BLaER1 treated with 17β-estradiol and CSF1 and Interleukin-3, amounts not matched to agents 10 nM and 100 nM (cell line): ENCODE data around the gene DAZAP1.

Experiments used
- H3K27ac ChIP-seq, 11 experiments: shearing (Covaris generic); formaldehyde crosslinking; 2 replicates each; pipeline ENCODE4 v1.8.1; 2022
- H3K27me3 ChIP-seq, 11 experiments: shearing (Covaris generic); formaldehyde crosslinking; 2 replicates each; pipeline ENCODE4 v1.8.1; 2022
- H3K36me3 ChIP-seq, 11 experiments: shearing (Covaris generic); formaldehyde crosslinking; 2 replicates each; pipeline ENCODE4 v1.8.1; 2022
- H3K4me1 ChIP-seq, 10 experiments: shearing (Covaris generic); formaldehyde crosslinking; 2 replicates each; pipeline ENCODE4 v1.8.1; 2022
- H3K4me2 ChIP-seq, 11 experiments: shearing (Covaris generic); formaldehyde crosslinking; 2 replicates each; pipeline ENCODE4 v1.8.1; 2022
- H3K4me3 ChIP-seq, 10 experiments: shearing (Covaris generic); formaldehyde crosslinking; 2 replicates each; pipeline ENCODE4 v1.8.1; 2022
- H3K9ac ChIP-seq, 11 experiments: shearing (Covaris generic); formaldehyde crosslinking; 2 replicates each; pipeline ENCODE4 v1.8.1; 2022
- H3K9me3 ChIP-seq, 11 experiments: shearing (Covaris generic); formaldehyde crosslinking; replicated peaks in 1 of 11; 2 replicates each; pipeline ENCODE4 v1.8.1; 2022
- H4K20me1 ChIP-seq, 11 experiments: shearing (Covaris generic); formaldehyde crosslinking; 2 replicates each; pipeline ENCODE4 v1.8.1; 2022
- Cebpa-rat ChIP-seq, 11 experiments: shearing (Covaris generic); IDR thresholded peaks; 2 replicates each; pipeline ENCODE4 v1.8.1; 2022

Gene DAZAP1

GRCh38 chr19:1455002-1455335 lies 47.6 kb downstream of the DAZAP1 start:
- peaks cover 11 to 95% (median 61%) of the 10 kb centered on the region in 11 experiments; a peak in 20 of 22 replicates for H4K20me1 ChIP-seq
- peak overlapping the region; percentile 79 to 97 (median 87) for H3K4me2 ChIP-seq
- peak overlapping the region; percentile 23 to 54 (median 46); a peak in 15 of 20 replicates for H3K4me3 ChIP-seq
- 0 out of 22 replicates have a peak, but pooled peaks cover 0 to 7% (median 0%) of the 10 kb centered on the region in 11 experiments for H3K9me3 ChIP-seq
- peaks cover 0 to 4% (median under 1%) of the 10 kb centered on the region in 11 experiments; a peak in 7 of 22 replicates for H3K36me3 ChIP-seq
- peaks cover 58 to 88% (median 80%) of the 10 kb centered on the region in 11 experiments for H3K27me3 ChIP-seq
- H3K4me1 ChIP-seq: peaks cover 44 to 63% (median 52%) of the 10 kb centered on the region in 10 experiments
- peak overlapping the region in 8 of 11 experiments; percentile 39 to 82 (median 70); a peak in 14 of 22 replicates for H3K9ac ChIP-seq
- peak overlapping the region in 8 of 11 experiments; percentile 54 to 91 (median 79); a peak in 16 of 22 replicates for H3K27ac ChIP-seq
- TF ChIP-seq Cebpa-rat (IDR thresholded peaks at IDR 0.05): no peak

GRCh38 chr19:1455336-1456120 lies 48.1 kb downstream of the DAZAP1 start:
- TF ChIP-seq Cebpa-rat (IDR thresholded peaks at IDR 0.05): no peak
- Histone ChIP-seq H3K9me3 (0 out of 22 replicates have a peak, but pooled peaks cover 0 to 7% (median 0%) of the 10 kb centered on the region in 11 experiments), H3K4me3 (peak overlapping the region; percentile 23 to 54 (median 46); a peak in 15 of 20 replicates), H3K9ac (peak overlapping the region in 8 of 11 experiments; percentile 39 to 82 (median 70); a peak in 14 of 22 replicates), H3K4me2 (peak overlapping the region; percentile 79 to 97 (median 87)), H3K36me3 (peaks cover 0 to 9% (median 6%) of the 10 kb centered on the region in 11 experiments; a peak in 12 of 22 replicates), H3K27ac (peak overlapping the region in 8 of 11 experiments; percentile 54 to 91 (median 79); a peak in 16 of 22 replicates), H3K27me3 (peaks cover 52 to 82% (median 74%) of the 10 kb centered on the region in 11 experiments), H3K4me1 (peaks cover 44 to 58% (median 50%) of the 10 kb centered on the region in 10 experiments), H4K20me1 (peaks cover 16 to 95% (median 61%) of the 10 kb centered on the region in 11 experiments; a peak in 20 of 22 replicates)

GRCh38 chr19:1456121-1456900 lies 48.9 kb downstream of the DAZAP1 start:
- H3K27me3 ChIP-seq: peaks cover 44 to 75% (median 67%) of the 10 kb centered on the region in 11 experiments
- peaks cover 43 to 58% (median 48%) of the 10 kb centered on the region in 10 experiments for H3K4me1 ChIP-seq
- H3K9ac ChIP-seq: peak overlapping the region in 4 of 11 experiments; percentile 10 to 58 (median 43); a peak in 5 of 22 replicates
- H3K36me3 ChIP-seq: peaks cover 0 to 16% (median 13%) of the 10 kb centered on the region in 11 experiments; a peak in 12 of 22 replicates
- H3K27ac ChIP-seq: peak overlapping the region in 2 of 11 experiments; percentile 4 to 5; a peak in 1 of 22 replicates
- 0 out of 22 replicates have a peak, but pooled peaks cover 0 to 7% (median 0%) of the 10 kb centered on the region in 11 experiments for H3K9me3 ChIP-seq
- peaks cover 24 to 95% (median 64%) of the 10 kb centered on the region in 11 experiments; a peak in 20 of 22 replicates for H4K20me1 ChIP-seq
- H3K4me2 ChIP-seq: peak overlapping the region; percentile 79 to 97 (median 87)
- H3K4me3 ChIP-seq: peak overlapping the region in 2 of 10 experiments; percentile 14 to 16; a peak in 2 of 20 replicates
- TF ChIP-seq Cebpa-rat (IDR thresholded peaks at IDR 0.05): no peak

- Histone ChIP-seq H3K4me2 (peak overlapping the region; percentile 79 to 97 (median 87); a peak in 19 of 22 replicates), H3K4me3 (no peak overlapping the region), H3K27ac (no peak overlapping the region), H3K9ac (no peak overlapping the region), H3K9me3 (0 out of 22 replicates have a peak, but pooled peaks cover 0 to 7% (median 0%) of the 10 kb centered on the region in 11 experiments), H3K4me1 (peaks cover 43 to 58% (median 48%) of the 10 kb centered on the region in 10 experiments), H3K27me3 (peaks cover 36 to 66% (median 58%) of the 10 kb centered on the region in 11 experiments), H4K20me1 (peaks cover 24 to 94% (median 60%) of the 10 kb centered on the region in 11 experiments; a peak in 20 of 22 replicates), H3K36me3 (peaks cover 0 to 16% (median 14%) of the 10 kb centered on the region in 11 experiments; a peak in 12 of 22 replicates)
- no peak for TF ChIP-seq Cebpa-rat (IDR thresholded peaks at IDR 0.05)
These were observed 49.8 kb downstream of the DAZAP1 start for GRCh38 chr19:1457031-1457739.

- no peak overlapping the region for H3K27ac ChIP-seq
- no peak overlapping the region for H3K4me2 ChIP-seq
- H3K9ac ChIP-seq: no peak overlapping the region
- 0 out of 22 replicates have a peak, but pooled peaks cover 0 to 7% (median 0%) of the 10 kb centered on the region in 11 experiments for H3K9me3 ChIP-seq
- H4K20me1 ChIP-seq: peaks cover 24 to 90% (median 61%) of the 10 kb centered on the region in 11 experiments; a peak in 20 of 22 replicates
- H3K4me3 ChIP-seq: no peak overlapping the region
- H3K27me3 ChIP-seq: peaks cover 29 to 59% (median 51%) of the 10 kb centered on the region in 11 experiments
- peaks cover 43 to 58% (median 46%) of the 10 kb centered on the region in 10 experiments for H3K4me1 ChIP-seq
- peaks cover 0 to 16% (median 14%) of the 10 kb centered on the region in 11 experiments; a peak in 12 of 22 replicates for H3K36me3 ChIP-seq
- no peak for TF ChIP-seq Cebpa-rat (IDR thresholded peaks at IDR 0.05)
These were observed 50.5 kb downstream of the DAZAP1 start for GRCh38 chr19:1457892-1458291.

GRCh38 chr19:1459479-1459878 lies 52.1 kb downstream of the DAZAP1 start:
- H3K4me1 ChIP-seq: peaks cover 28 to 44% (median 32%) of the 10 kb centered on the region in 10 experiments
- peaks cover 14 to 46% (median 36%) of the 10 kb centered on the region in 11 experiments for H3K27me3 ChIP-seq
- H4K20me1 ChIP-seq: peaks cover 34 to 90% (median 64%) of the 10 kb centered on the region in 11 experiments; a peak in 20 of 22 replicates
- no peak for TF ChIP-seq Cebpa-rat (IDR thresholded peaks at IDR 0.05)
- peaks cover 0 to 16% (median 14%) of the 10 kb centered on the region in 11 experiments; a peak in 12 of 22 replicates for H3K36me3 ChIP-seq
- no peak overlapping the region for H3K4me3 ChIP-seq
- H3K4me2 ChIP-seq: peak overlapping the region in 5 of 11 experiments; percentile 28 to 64 (median 56); a peak in 9 of 22 replicates
- peak overlapping the region in 2 of 11 experiments; percentile 22 to 30; a peak in 2 of 22 replicates for H3K27ac ChIP-seq
- H3K9me3 ChIP-seq: 0 out of 22 replicates have a peak, but pooled peaks cover 0 to 7% (median 0%) of the 10 kb centered on the region in 11 experiments
- H3K9ac ChIP-seq: peak overlapping the region in 2 of 11 experiments; percentile 13 to 19; a peak in 1 of 22 replicates
